K562 (cell line): Measurements from ENCODE around the gene DUSP10. TPM values are rescaled to one million over a fixed set of nuclear protein-coding genes. Genes with fewer than 3 reads are reported as not detected.

Experiments
- ARHGAP35 ChIP-seq: fragments of 450-650 bp; IDR thresholded peaks from 2 replicates; pipeline ENCODE4 v1.6.1; 2018; ENCODE audit not compliant: partially characterized antibody
- CTBP1 ChIP-seq: fragments of 450-650 bp; IDR thresholded peaks from 2 replicates; pipeline ENCODE4 v1.6.1; 2016; ENCODE audit warnings: borderline replicate concordance
- EZH2 ChIP-seq: IDR thresholded peaks from 2 replicates; pipeline ENCODE4 v1.6.1; 2012; ENCODE audit warnings: low read depth, mild to moderate bottlenecking, inconsistent platforms, low read length, borderline replicate concordance
- GABPA ChIP-seq: fragments of 200-800 bp; sonication (Bioruptor generic); conservative IDR thresholded peaks from 2 replicates; pipeline ENCODE4 v1.6.1; 2016; ENCODE audit warnings: low read depth, missing genetic modification characterization, missing compliant biosample characterization
- GTF2E2 ChIP-seq: fragments of 200-800 bp; sonication (Bioruptor generic); IDR thresholded peaks from 2 replicates; pipeline ENCODE4 v1.6.1; 2016; ENCODE audit warnings: missing genetic modification characterization, missing compliant biosample characterization
- IFI16 ChIP-seq: fragments of 250-450 bp; sonication (Bioruptor Pico); IDR thresholded peaks from 2 replicates; pipeline ENCODE4 v2.1.2; 2022; ENCODE audit warnings: mild to moderate bottlenecking, inconsistent platforms
- MAFK ChIP-seq: IDR thresholded peaks from 2 replicates; pipeline ENCODE4 v1.6.1; 2011; ENCODE audit warnings: low read length, improper control_type of control experiment
- MECOM ChIP-seq: fragments of 250-450 bp; sonication (Bioruptor Pico); IDR thresholded peaks from 2 replicates; pipeline ENCODE4 v1.8.0; 2022; ENCODE audit warnings: inconsistent platforms
- NELFE ChIP-seq: IDR thresholded peaks from 2 replicates; pipeline ENCODE4 v1.6.1; 2011; ENCODE audit warnings: mild to moderate bottlenecking; ENCODE audit not compliant: insufficient read depth, insufficient read length
- POLR2AphosphoS5 ChIP-seq: IDR thresholded peaks from 2 replicates; pipeline ENCODE4 v1.6.1; 2011; ENCODE audit warnings: mild to moderate bottlenecking, low read depth, low read length, moderate library complexity; ENCODE audit not compliant: control insufficient read depth, insufficient read depth
- PYGO2 ChIP-seq: fragments of 450-650 bp; IDR thresholded peaks from 2 replicates; pipeline ENCODE4 v1.6.1; 2016; ENCODE audit warnings: mild to moderate bottlenecking, missing genetic modification characterization, moderate library complexity, missing compliant biosample characterization
- SMAD1 ChIP-seq: fragments of 150-350 bp; IDR thresholded peaks from 2 replicates; pipeline ENCODE4 v1.6.1; 2014; ENCODE audit warnings: low read length, low read depth; ENCODE audit not compliant: partially characterized antibody
- XRCC3 ChIP-seq: fragments of 450-650 bp; IDR thresholded peaks from 2 replicates; pipeline ENCODE4 v1.6.1; 2017; ENCODE audit warnings: mild to moderate bottlenecking, moderate library complexity
- XRCC4 ChIP-seq: IDR thresholded peaks from one replicate; pipeline ENCODE4 v1.6.1; 2011; ENCODE audit not compliant: insufficient read depth, insufficient read length; ENCODE audit errors: extremely low read depth
- ZNF224 ChIP-seq: sonication (generic); formaldehyde crosslinking; IDR thresholded peaks from 2 replicates; pipeline ENCODE4 v1.8.0; 2022; ENCODE audit warnings: mild to moderate bottlenecking, missing genetic modification reagents
- ZNF232 ChIP-seq: sonication (generic); formaldehyde crosslinking; IDR thresholded peaks from 2 replicates; pipeline ENCODE4 v1.8.0; 2022; ENCODE audit warnings: mild to moderate bottlenecking, missing genetic modification reagents
- polyA plus RNA-seq, 8 experiments: library from polyadenylated mRNA; depleted of rRNA in 4 of 8; stranded (reverse) in 5 of 8; unstranded in 3 of 8; fragments of >200 nt; fragmentation: Nextera tagmentation in 2 of 8; fragmentation: Illumina TruSeq in 1 of 8; extraction: Ambion mirVana in 2 of 8; extraction: Trizol in 1 of 8; gene quantifications; 2 replicates each; pipeline versions ENCODE4 v1.2.1 to v1.2.3, GENCODE V29; 2011 to 2014; ENCODE audit warnings: inconsistent platforms in 1 of 8, missing spikeins in 1 of 8
- total RNA-seq, 7 experiments: library from RNA; depleted of rRNA in 6 of 7; stranded (reverse); fragments of >200 nt in 6 of 7; fragmentation: Illumina TruSeq in 2 of 7; extraction: Trizol in 2 of 7; gene quantifications; 2 replicates each; pipeline versions ENCODE4 v1.2.1 to v1.2.3, GENCODE V29; 2011 to 2021; ENCODE audit warnings: low replicate concordance in 1 of 7
- TF ChIP-seq, protein P1 (sequence below): fragments of 250-450 bp; sonication (Bioruptor Pico); IDR thresholded peaks from 2 replicates; pipeline ENCODE4 v1.8.0; 2022; ENCODE audit warnings: inconsistent platforms, mild to moderate bottlenecking, moderate library complexity, borderline replicate concordance
- TF ChIP-seq, protein P2 (sequence below), 3 experiments: IDR thresholded peaks in 2 of 3; conservative IDR thresholded peaks in 1 of 3; 2 replicates each; pipeline ENCODE4 v1.5.1; 2011 to 2012; ENCODE audit warnings: low read length in 3 of 3, mild to moderate bottlenecking in 3 of 3, control low read depth in 2 of 3, improper control_type of control experiment in 1 of 3, inconsistent platforms in 1 of 3, low read depth in 1 of 3, mixed read lengths in 1 of 3, moderate library complexity in 1 of 3; ENCODE audit not compliant: insufficient read depth in 2 of 3
- TF ChIP-seq, protein P3 (sequence below), 2 experiments: fragments of 450-650 bp in 1 of 2; sonication (generic) in 1 of 2; formaldehyde crosslinking; conservative IDR thresholded peaks; 2 replicates each; pipeline versions ENCODE4 v1.4.0 to v1.8.1; 2020 to 2022; ENCODE audit warnings: mild to moderate bottlenecking in 1 of 2, missing genetic modification reagents in 1 of 2

Gene DUSP10
- total and polyA plus RNA-seq, 9 of the 15 experiments (the other 6 are each of a cell fraction or from before 2014, with no cell fraction given) = 1.7 to 8.3 (median 6.1) TPM

- TF ChIP-seq MECOM (CRISPR knock-in tag) (peak; percentile 79), XRCC4 (no peak), ZNF232 (CRISPR knock-in tag) (no peak), NELFE (no peak), POLR2AphosphoS5 (0 out of 2 replicates have a peak, but pooled peaks have one; percentile 22), SMAD1 (peak; percentile 33), ARHGAP35 (no peak), PYGO2 (tag) (peak; percentile 49; the same call in 1 of the 2 replicates), CTBP1 (no peak), EZH2 (no peak), XRCC3 (no peak), IFI16 (no peak), GTF2E2 (tag) (0 out of 2 replicates have a peak, but pooled peaks have one; percentile 3), ZNF224 (CRISPR knock-in tag) (no peak), GABPA (no peak; the same call in 1 of the 2 replicates), MAFK (peak; percentile 43)
- TF ChIP-seq, protein P1, sequence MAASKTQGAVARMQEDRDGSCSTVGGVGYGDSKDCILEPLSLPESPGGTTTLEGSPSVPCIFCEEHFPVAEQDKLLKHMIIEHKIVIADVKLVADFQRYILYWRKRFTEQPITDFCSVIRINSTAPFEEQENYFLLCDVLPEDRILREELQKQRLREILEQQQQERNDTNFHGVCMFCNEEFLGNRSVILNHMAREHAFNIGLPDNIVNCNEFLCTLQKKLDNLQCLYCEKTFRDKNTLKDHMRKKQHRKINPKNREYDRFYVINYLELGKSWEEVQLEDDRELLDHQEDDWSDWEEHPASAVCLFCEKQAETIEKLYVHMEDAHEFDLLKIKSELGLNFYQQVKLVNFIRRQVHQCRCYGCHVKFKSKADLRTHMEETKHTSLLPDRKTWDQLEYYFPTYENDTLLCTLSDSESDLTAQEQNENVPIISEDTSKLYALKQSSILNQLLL (CRISPR knock-in tag) = no peak
- TF ChIP-seq, protein P2, sequence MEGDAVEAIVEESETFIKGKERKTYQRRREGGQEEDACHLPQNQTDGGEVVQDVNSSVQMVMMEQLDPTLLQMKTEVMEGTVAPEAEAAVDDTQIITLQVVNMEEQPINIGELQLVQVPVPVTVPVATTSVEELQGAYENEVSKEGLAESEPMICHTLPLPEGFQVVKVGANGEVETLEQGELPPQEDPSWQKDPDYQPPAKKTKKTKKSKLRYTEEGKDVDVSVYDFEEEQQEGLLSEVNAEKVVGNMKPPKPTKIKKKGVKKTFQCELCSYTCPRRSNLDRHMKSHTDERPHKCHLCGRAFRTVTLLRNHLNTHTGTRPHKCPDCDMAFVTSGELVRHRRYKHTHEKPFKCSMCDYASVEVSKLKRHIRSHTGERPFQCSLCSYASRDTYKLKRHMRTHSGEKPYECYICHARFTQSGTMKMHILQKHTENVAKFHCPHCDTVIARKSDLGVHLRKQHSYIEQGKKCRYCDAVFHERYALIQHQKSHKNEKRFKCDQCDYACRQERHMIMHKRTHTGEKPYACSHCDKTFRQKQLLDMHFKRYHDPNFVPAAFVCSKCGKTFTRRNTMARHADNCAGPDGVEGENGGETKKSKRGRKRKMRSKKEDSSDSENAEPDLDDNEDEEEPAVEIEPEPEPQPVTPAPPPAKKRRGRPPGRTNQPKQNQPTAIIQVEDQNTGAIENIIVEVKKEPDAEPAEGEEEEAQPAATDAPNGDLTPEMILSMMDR (IDR thresholded peaks at IDR 0.05 in 2 of 3, conservative IDR thresholded peaks at IDR 0.05 in 1 of 3; ENCODE audit: insufficient read depth in 2 of 3, low read depth in 1 of 3, low read length in 3 of 3) = peak in 2 of 3 experiments; percentile 14 to 24; a peak in 1 of 6 replicates
- TF ChIP-seq, protein P3, sequence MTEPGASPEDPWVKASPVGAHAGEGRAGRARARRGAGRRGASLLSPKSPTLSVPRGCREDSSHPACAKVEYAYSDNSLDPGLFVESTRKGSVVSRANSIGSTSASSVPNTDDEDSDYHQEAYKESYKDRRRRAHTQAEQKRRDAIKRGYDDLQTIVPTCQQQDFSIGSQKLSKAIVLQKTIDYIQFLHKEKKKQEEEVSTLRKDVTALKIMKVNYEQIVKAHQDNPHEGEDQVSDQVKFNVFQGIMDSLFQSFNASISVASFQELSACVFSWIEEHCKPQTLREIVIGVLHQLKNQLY (CRISPR knock-in tag; conservative IDR thresholded peaks at IDR 0.05) = no peak
Measured at GRCh38 chr1:221723018-221723847, 18.7 kb downstream of the DUSP10 start (continued).
